Activated CD4-positive, alpha-beta memory T cell treated with anti-CD3 and anti-CD28 coated beads, Interleukin-2, amount 10 ng/mL, durations not matched to agents 7 days and 5 days (primary cell): ENCODE results near the gene GAL3ST2. TPM values are rescaled to one million over a fixed set of nuclear protein-coding genes. Genes with fewer than 3 reads are reported as not detected.
A peak's percentile ranks its signal among the peaks of the same experiment; 100 is the strongest.
"Not testable (repeated sequence)": the region's sequence is repeated elsewhere in the genome, so short reads cannot be mapped to it uniquely, and the experiment has no call there.

Experiments
- CTCF ChIA-PET: fragments of 350-600 bp; sonication (Branson Sonifier 250); formaldehyde crosslinking; loops from one replicate; lab custom pipeline; 2021; ENCODE audit warnings: antibody characterized with exemption, inconsistent platforms; lab: Charles Lee
- POLR2A ChIA-PET: fragments of 350-600 bp; sonication (Branson Sonifier 250); formaldehyde crosslinking; loops from one replicate; lab custom pipeline; 2021; ENCODE audit warnings: antibody characterized with exemption; lab: Charles Lee
- DNase-seq: peaks from one replicate; pipeline ENCODE4 v3.0.0-alpha.2; 2020
- H3K27ac Mint-ChIP-seq: one replicate; pipeline ENCODE4 v1.8.0; 2021; ENCODE audit warnings: mild to moderate bottlenecking, mixed read lengths
- H3K27me3 Mint-ChIP-seq: one replicate; pipeline ENCODE4 v1.8.0; 2021; ENCODE audit warnings: mixed read lengths
- H3K36me3 Mint-ChIP-seq: one replicate; pipeline ENCODE4 v1.8.0; 2021; ENCODE audit warnings: low read depth, mixed read lengths
- H3K4me1 Mint-ChIP-seq: one replicate; pipeline ENCODE4 v1.8.0; 2021; ENCODE audit warnings: mixed read lengths
- H3K4me3 Mint-ChIP-seq: one replicate; pipeline ENCODE4 v1.8.0; 2021; ENCODE audit warnings: mild to moderate bottlenecking, mixed read lengths
- H3K9me3 Mint-ChIP-seq: one replicate; pipeline ENCODE4 v1.8.0; 2021; ENCODE audit warnings: mixed read lengths
- total RNA-seq, 2 experiments: library from RNA; stranded (reverse); gene quantifications; one replicate each; pipeline ENCODE4 v1.2.3, GENCODE V29; 2021

The GAL3ST2 gene
- total RNA-seq: under 1 TPM; 0.23 to 0.58 TPM

- H3K27me3 Mint-ChIP-seq: peaks cover 3% of the 10 kb centered on the region
- H3K27ac Mint-ChIP-seq: no peak within 1 kb of the TSS
- peaks cover 11% of the 10 kb centered on the region for H3K9me3 Mint-ChIP-seq
- no peaks in the 10 kb centered on the region for H3K36me3 Mint-ChIP-seq
- peak; percentile 11 for DNase-seq
- CTCF ChIA-PET: interaction anchor here (0.8 kb wide), 1 partner anchor 102 kb away, joined by 3 read pairs; no protein-coding TSS in a partner anchor
- POLR2A ChIA-PET: interaction anchor here (1.2 kb wide), 1 partner anchor 13 kb away, joined by 3 read pairs; no protein-coding TSS in a partner anchor
- no peak within 1 kb of the TSS for H3K4me3 Mint-ChIP-seq
- peaks cover 9% of the 10 kb centered on the region for H3K4me1 Mint-ChIP-seq
These were observed at the start of gene GAL3ST2 for GRCh38 chr2:241776336-241777169. GAL3ST2 (plus strand) TSS chr2:241776822; CDS start chr2:241776956, 134 bp downstream.

- Mint-ChIP-seq H3K36me3 (peaks cover 18% of the 10 kb centered on the region), H3K4me3 (no peak overlapping the region), H3K27me3 (no peaks in the 10 kb centered on the region), H3K27ac (no peak overlapping the region), H3K4me1 (peaks cover 27% of the 10 kb centered on the region), H3K9me3 (peaks cover 1% of the 10 kb centered on the region)
- ChIA-PET POLR2A (no interaction called here), CTCF (no interaction called here)
- no peak for DNase-seq
These were observed 48.6 kb upstream of the GAL3ST2 start for GRCh38 chr2:241728000-241728399.

- Mint-ChIP-seq H3K27ac (no peak overlapping the region), H3K27me3 (no peaks in the 10 kb centered on the region), H3K9me3 (no peaks in the 10 kb centered on the region), H3K4me3 (no peak overlapping the region), H3K4me1 (peaks cover 29% of the 10 kb centered on the region), H3K36me3 (peaks cover 12% of the 10 kb centered on the region)
- CTCF ChIA-PET: no interaction called here
- POLR2A ChIA-PET: interaction anchor here (0.9 kb wide), 1 partner anchor 42 kb away, joined by 3 read pairs; the partner anchor contains the start of gene DTYMK
- no peak for DNase-seq
These were observed 48.0 kb upstream of the GAL3ST2 start for GRCh38 chr2:241728627-241729026.

DNA sequence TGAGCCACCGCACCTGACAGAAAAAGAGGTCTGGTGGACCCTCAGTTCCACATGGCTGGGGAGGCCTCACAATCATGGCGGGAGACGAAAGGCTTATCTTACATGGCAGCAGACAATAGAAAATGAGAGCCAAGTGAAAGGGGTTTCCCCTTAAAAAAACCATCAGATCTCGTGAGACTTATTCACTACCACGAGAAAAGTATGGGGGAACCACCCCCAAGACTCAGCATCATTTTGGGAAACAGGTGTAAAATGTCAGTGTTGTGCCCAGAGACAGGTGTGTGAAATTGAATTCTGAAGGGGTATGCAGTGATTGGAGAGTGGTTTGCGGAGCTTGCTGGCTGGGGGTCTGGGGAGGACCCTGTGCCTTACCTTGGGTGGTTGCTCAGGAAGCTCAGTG, 46.8 kb upstream of the GAL3ST2 start:
- Mint-ChIP-seq H3K27ac (no peak overlapping the region), H3K9me3 (no peaks in the 10 kb centered on the region), H3K36me3 (peaks cover 4% of the 10 kb centered on the region), H3K4me1 (peaks cover 34% of the 10 kb centered on the region), H3K27me3 (no peaks in the 10 kb centered on the region), H3K4me3 (no peak overlapping the region)
- ChIA-PET POLR2A (interaction anchor here (1.0 to 2.9 kb wide), 2 partner anchors 28 to 43 kb away, joined by 4 to 9 read pairs; partner anchors contain the start of genes DTYMK and ING5), CTCF (interaction anchor here (1.1 kb wide), 1 partner anchor 24 kb away, joined by 4 read pairs; no protein-coding TSS in a partner anchor)
- no peak for DNase-seq

DNA sequence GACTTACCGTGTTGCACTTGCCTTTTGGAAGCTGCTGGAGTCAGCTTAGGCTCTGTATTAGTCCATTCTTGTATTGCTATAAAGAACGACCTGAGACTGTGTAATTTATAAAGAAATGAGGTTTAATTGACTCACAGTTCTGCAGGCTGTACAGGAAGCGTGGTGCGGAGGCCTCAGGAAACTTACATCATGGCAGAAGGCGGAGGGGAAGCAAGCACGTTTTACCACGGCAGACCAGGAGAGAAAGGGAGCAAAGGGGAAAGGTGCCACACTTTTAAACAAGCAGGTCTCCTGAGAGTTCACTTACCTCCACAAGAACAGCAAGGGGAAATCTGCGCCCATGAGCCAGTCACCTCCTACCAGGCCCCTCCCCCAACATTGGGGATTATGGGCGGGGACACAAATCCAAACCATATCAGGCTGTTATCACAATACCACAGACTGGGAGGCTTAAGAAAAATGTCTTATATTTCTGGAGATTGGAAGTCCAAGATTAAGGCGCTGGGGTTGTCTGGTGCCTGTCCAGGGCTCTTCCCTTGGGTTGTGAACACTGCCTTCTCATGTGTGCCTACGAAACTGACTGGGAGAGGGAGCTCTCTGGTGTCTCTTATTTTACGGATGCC, 45.8 kb upstream of the GAL3ST2 start:
- ChIA-PET CTCF (interaction anchor here (1.1 to 1.9 kb wide), 3 partner anchors 24 to 45 kb away, joined by 3 to 11 read pairs (median 4); partner anchors contain the start of genes DTYMK and ING5), POLR2A (interaction anchor here (1.0 to 2.9 kb wide), 2 partner anchors 29 to 44 kb away, joined by 4 to 9 read pairs; partner anchors contain the start of genes DTYMK and ING5)
- Mint-ChIP-seq H3K4me1 (peaks cover 39% of the 10 kb centered on the region), H3K36me3 (peaks cover under 1% of the 10 kb centered on the region), H3K27me3 (no peaks in the 10 kb centered on the region), H3K4me3 (no peak overlapping the region), H3K27ac (peak overlapping the region; percentile 5), H3K9me3 (no peaks in the 10 kb centered on the region)
- peak; percentile 25 for DNase-seq

- DNase-seq: peak; percentile 66
- ChIA-PET POLR2A (interaction anchor here (1.8 to 5.6 kb wide), 3 partner anchors 30 to 45 kb away, joined by 9 to 41 read pairs (median 27); partner anchors contain the start of gene ING5), CTCF (interaction anchor here (1.1 to 2.7 kb wide), 3 partner anchors 11 to 45 kb away, joined by 3 to 27 read pairs (median 14); partner anchors contain the start of genes DTYMK and ING5)
- not testable (repeated sequence) for H3K27me3 Mint-ChIP-seq, H3K4me3 Mint-ChIP-seq, H3K36me3 Mint-ChIP-seq, H3K9me3 Mint-ChIP-seq
- Mint-ChIP-seq H3K4me1 (peaks cover 46% of the 10 kb centered on the region), H3K27ac (peak overlapping the region; percentile 31)
These were observed 44.0 kb upstream of the GAL3ST2 start for GRCh38 chr2:241732513-241733186.

DNA sequence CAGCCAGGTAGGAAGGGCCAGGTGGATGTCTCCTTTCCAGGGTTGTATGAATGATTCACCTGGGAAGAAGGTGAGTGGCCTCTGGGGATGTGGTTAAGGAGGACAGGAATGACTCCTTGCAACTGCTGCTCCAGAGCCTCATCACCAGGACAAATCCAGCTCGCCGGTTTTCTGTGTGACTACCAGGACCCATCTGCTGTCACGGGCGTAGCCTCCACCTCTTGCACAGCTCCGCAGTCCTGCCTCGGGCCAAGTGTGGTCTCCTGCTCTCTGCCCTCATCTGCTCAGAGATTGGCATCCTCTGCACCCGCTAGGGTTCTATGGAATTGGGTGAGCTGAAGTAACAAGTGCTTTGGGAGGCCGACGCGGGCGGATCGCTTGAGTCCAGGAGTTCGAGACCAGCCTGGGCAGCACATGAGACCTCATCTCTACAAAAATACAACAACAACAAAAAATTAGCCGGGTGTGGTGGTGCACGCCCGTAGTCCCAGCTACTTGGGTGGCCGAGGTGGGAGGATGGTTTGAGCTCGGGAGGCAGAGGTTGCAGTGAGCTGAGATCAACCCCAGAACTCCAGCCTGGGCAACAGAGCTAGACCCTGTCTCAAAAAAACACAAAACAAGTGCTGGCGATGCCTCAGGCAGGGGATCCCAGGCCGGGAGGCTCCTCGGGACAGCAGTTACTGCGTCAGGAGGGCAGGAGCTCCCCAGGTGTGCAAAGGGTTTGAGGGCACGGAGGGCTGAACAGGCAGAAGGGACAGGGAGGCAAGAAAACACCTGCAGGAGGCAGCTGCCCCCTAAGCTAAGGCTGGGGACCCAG, 43.0 kb upstream of the GAL3ST2 start:
- H3K9me3 Mint-ChIP-seq: no peaks in the 10 kb centered on the region
- peak overlapping the region; percentile 58 for H3K4me3 Mint-ChIP-seq
- H3K36me3 Mint-ChIP-seq: peaks cover 5% of the 10 kb centered on the region
- no peak overlapping the region for H3K27ac Mint-ChIP-seq
- H3K4me1 Mint-ChIP-seq: peaks cover 51% of the 10 kb centered on the region
- ChIA-PET POLR2A (interaction anchor here (0.6 to 5.6 kb wide), 12 partner anchors 25 to 696 kb away, joined by 3 to 41 read pairs (median 6); partner anchors contain the start of genes ATG4B, DTYMK, ING5 and THAP4), CTCF (interaction anchor here (0.8 to 2.7 kb wide), 5 partner anchors 27 to 145 kb away, joined by 4 to 27 read pairs (median 14); partner anchors contain the start of genes DTYMK and ING5)
- no peak for DNase-seq
- H3K27me3 Mint-ChIP-seq: no peaks in the 10 kb centered on the region

DNA sequence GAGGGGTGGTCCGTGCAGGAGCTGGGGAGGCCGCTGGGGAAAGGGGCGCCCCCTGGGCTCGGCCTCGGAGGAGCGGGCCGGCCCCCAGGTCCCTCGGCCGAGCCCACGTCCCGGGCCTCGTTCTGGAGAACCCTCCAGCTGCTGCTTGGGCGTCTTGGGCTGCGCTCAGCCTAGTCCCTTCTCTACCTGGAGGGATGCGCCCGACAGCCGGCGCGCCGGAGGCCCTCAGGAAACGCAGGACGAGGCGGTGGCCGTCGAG, 42.5 kb upstream of the GAL3ST2 start:
- H3K9me3 Mint-ChIP-seq: no peaks in the 10 kb centered on the region
- no peak overlapping the region for H3K27ac Mint-ChIP-seq
- peaks cover 56% of the 10 kb centered on the region for H3K4me1 Mint-ChIP-seq
- H3K4me3 Mint-ChIP-seq: peak overlapping the region; percentile 58
- no peak for DNase-seq
- POLR2A ChIA-PET: interaction anchor here (0.6 to 5.6 kb wide), 12 partner anchors 25 to 696 kb away, joined by 3 to 41 read pairs (median 6); partner anchors contain the start of genes ATG4B, DTYMK, ING5 and THAP4
- H3K27me3 Mint-ChIP-seq: peaks cover 1% of the 10 kb centered on the region
- peaks cover 7% of the 10 kb centered on the region for H3K36me3 Mint-ChIP-seq
- CTCF ChIA-PET: interaction anchor here (0.8 to 2.7 kb wide), 5 partner anchors 28 to 144 kb away, joined by 4 to 27 read pairs (median 14); partner anchors contain the start of genes DTYMK and ING5

- peak; percentile 95 for DNase-seq
- Mint-ChIP-seq H3K27ac (peak within 1 kb of the TSS; percentile 68), H3K27me3 (peaks cover 1% of the 10 kb centered on the region), H3K9me3 (no peaks in the 10 kb centered on the region), H3K4me1 (peaks cover 61% of the 10 kb centered on the region), H3K36me3 (peaks cover 7% of the 10 kb centered on the region), H3K4me3 (peak within 1 kb of the TSS; percentile 80)
- ChIA-PET CTCF (interaction anchor here (1.7 to 2.7 kb wide), 4 partner anchors 33 to 144 kb away, joined by 4 to 27 read pairs (median 14); partner anchors contain the start of genes DTYMK and ING5), POLR2A (interaction anchor here (0.6 to 5.6 kb wide), 14 partner anchors 24 to 697 kb away, joined by 3 to 41 read pairs (median 6); partner anchors contain the start of genes ATG4B, DTYMK, HDLBP and ING5)
These were observed 42.0 kb upstream of the GAL3ST2 start, which contains the start of gene D2HGDH for GRCh38 chr2:241734467-241735208. D2HGDH (plus strand) TSS chr2:241734630; CDS start chr2:241735225, 595 bp downstream.

- POLR2A ChIA-PET: interaction anchor here (1.6 to 5.6 kb wide), 4 partner anchors 23 to 421 kb away, joined by 6 to 41 read pairs (median 9); partner anchors contain the start of genes HDLBP and ING5
- Mint-ChIP-seq H3K36me3 (peaks cover 7% of the 10 kb centered on the region), H3K27ac (peak overlapping the region; percentile 11), H3K4me3 (peak overlapping the region; percentile 80), H3K9me3 (no peaks in the 10 kb centered on the region), H3K27me3 (peaks cover 1% of the 10 kb centered on the region), H3K4me1 (peaks cover 60% of the 10 kb centered on the region)
- CTCF ChIA-PET: no interaction called here
- no peak for DNase-seq
These were observed 40.5 kb upstream of the GAL3ST2 start for GRCh38 chr2:241736111-241736510.
